K562 (cell line): ENCODE measurements around the gene CAPN2. TPM values are rescaled to one million over a fixed set of nuclear protein-coding genes. Genes with fewer than 3 reads are reported as not detected.

Source experiments
- ATAC-seq: fragments of 200-7000 bp; cut with Tn5 transposase; 3 replicates; pipeline ENCODE4 v1.9.1; 2020; ENCODE audit warnings: moderate library complexity
- BruUV-seq: library from RNA; stranded (reverse); fragments of 400-500 nt; replicated peaks from 2 replicates; lab custom pipeline; 2021; lab: Mats Ljungman, UMichigan
- CTCF ChIA-PET: fragments of 300-600 bp; formaldehyde crosslinking; extraction: SDS; loops from one replicate; lab custom pipeline; 2021; ENCODE audit warnings: low intra/inter-chr PET ratio; lab: Yijun Ruan, JAX
- POLR2A ChIA-PET: fragments of 300-600, 350-650 bp; sonication (Branson Sonifier 250); formaldehyde crosslinking; extraction: SDS; loops from one replicate; lab custom pipeline; 2021; ENCODE audit warnings: antibody characterized with exemption, inconsistent platforms; lab: Yijun Ruan, JAX
- DNase-seq, 4 experiments: peaks; one replicate each; pipeline versions ENCODE4 v3.0.0 to v3.0.0-alpha.2; 2011 to 2018; ENCODE audit warnings: low spot score in 3 of 4, mixed read lengths in 3 of 4; ENCODE audit errors: extremely low read depth in 1 of 4
- FAIRE-seq: peaks from 2 replicates; lab custom pipeline; 2011; peaks lifted over from hg19 to GRCh38; lab: Jason Lieb, UNC
- H2AFZ ChIP-seq: 2 replicates; pipeline ENCODE4 v1.6.0; 2011; ENCODE audit warnings: low read depth, low read length, control low read depth, inconsistent platforms
- H3K27ac ChIP-seq: fragments of 200-600 bp; 3 replicates; pipeline ENCODE4 v1.8.0; 2011; ENCODE audit warnings: low read depth, mild to moderate bottlenecking, control low read depth, inconsistent platforms, low read length, moderate library complexity, mixed read lengths; ENCODE audit errors: extremely low read depth
- H3K27me3 ChIP-seq, 2 experiments: fragments of 300-600 bp in 1 of 2; 2 replicates in 1 of 2; 3 replicates in 1 of 2; pipeline versions ENCODE4 v1.6.0 to v1.8.0; 2011; ENCODE audit warnings: inconsistent platforms in 2 of 2, low read length in 2 of 2, mild to moderate bottlenecking in 1 of 2, mixed read lengths in 1 of 2, moderate library complexity in 1 of 2; ENCODE audit not compliant: control insufficient read depth in 2 of 2, insufficient read depth in 2 of 2
- H3K36me3 ChIP-seq: fragments of 300-600 bp; 3 replicates; pipeline ENCODE4 v1.8.0; 2011; ENCODE audit warnings: mild to moderate bottlenecking, low read length, inconsistent platforms; ENCODE audit not compliant: control insufficient read depth, insufficient read depth
- H3K4me1 ChIP-seq, 2 experiments: fragments of 200-600 bp in 1 of 2; replicated peaks in 1 of 2; 2 replicates in 1 of 2; 3 replicates in 1 of 2; pipeline versions ENCODE4 v1.5.1 to v1.8.0; 2011; ENCODE audit warnings: inconsistent platforms in 2 of 2, low read length in 2 of 2, mild to moderate bottlenecking in 1 of 2, mixed read lengths in 1 of 2, moderate library complexity in 1 of 2; ENCODE audit not compliant: control insufficient read depth in 2 of 2, insufficient read depth in 2 of 2
- H3K4me2 ChIP-seq: 2 replicates; pipeline ENCODE4 v1.6.1; 2011; ENCODE audit warnings: low read length, control low read depth, inconsistent platforms, mixed read lengths; ENCODE audit not compliant: insufficient read depth
- H3K4me3 ChIP-seq: fragments of 200-600 bp; sonication (generic), shearing (Covaris generic); 2 replicates; pipeline ENCODE4 v1.5.1; 2016; ENCODE audit warnings: control low read depth, inconsistent platforms
- H3K79me2 ChIP-seq: fragments of 200-600 bp; 3 replicates; pipeline ENCODE4 v1.8.0; 2011; ENCODE audit warnings: low read length, inconsistent platforms; ENCODE audit not compliant: control insufficient read depth, insufficient read depth
- H3K9ac ChIP-seq, 2 experiments: 2 replicates each; pipeline versions ENCODE4 v1.6.0 to v1.6.1; 2011; ENCODE audit warnings: low read depth in 2 of 2, low read length in 2 of 2, control low read depth in 1 of 2, inconsistent platforms in 1 of 2, mild to moderate bottlenecking in 1 of 2, mixed read lengths in 1 of 2; ENCODE audit not compliant: insufficient read depth in 1 of 2
- H3K9me1 ChIP-seq: one replicate; pipeline ENCODE4 v1.6.0; 2011; ENCODE audit warnings: inconsistent platforms, mild to moderate bottlenecking, low read length, moderate library complexity; ENCODE audit not compliant: control insufficient read depth, insufficient read depth
- H3K9me3 ChIP-seq: replicated peaks from 2 replicates; pipeline ENCODE4 v1.5.1; 2011; ENCODE audit warnings: low read depth, low read length, inconsistent platforms; ENCODE audit not compliant: control insufficient read depth, insufficient read depth
- H4K20me1 ChIP-seq: replicated peaks from 2 replicates; pipeline ENCODE4 v1.6.1; 2011; ENCODE audit warnings: low read length, inconsistent platforms, mixed read lengths; ENCODE audit not compliant: control insufficient read depth, insufficient read depth
- CEBPB ChIP-seq: fragments of 450-650 bp; IDR thresholded peaks from 2 replicates; pipeline ENCODE4 v1.6.1; 2016; ENCODE audit warnings: missing genetic modification characterization, missing compliant biosample characterization
- HEY1 ChIP-seq: fragments of 250-450 bp; sonication (Bioruptor Pico); IDR thresholded peaks from 2 replicates; pipeline ENCODE4 v1.5.0; 2020; ENCODE audit warnings: mild to moderate bottlenecking, moderate library complexity, borderline replicate concordance
- JUND ChIP-seq, 2 experiments: IDR thresholded peaks; 2 replicates in 1 of 2; 3 replicates in 1 of 2; pipeline ENCODE4 v1.6.1; 2011; ENCODE audit warnings: borderline replicate concordance in 2 of 2, low read depth in 2 of 2, low read length in 2 of 2, improper control_type of control experiment in 1 of 2, missing biosample characterization in 1 of 2, missing genetic modification characterization in 1 of 2, missing genetic modification reagents in 1 of 2
- NFRKB ChIP-seq: fragments of 450-650 bp; IDR thresholded peaks from 2 replicates; pipeline ENCODE4 v1.6.1; 2016; ENCODE audit warnings: low read depth
- POLR2A ChIP-seq: fragments of 450-650 bp; conservative IDR thresholded peaks from 2 replicates; pipeline ENCODE4 v1.6.1; 2016
- PRMT5 ChIP-seq: sonication (generic); formaldehyde crosslinking; IDR thresholded peaks from 2 replicates; pipeline ENCODE4 v1.5.0; 2020; ENCODE audit warnings: missing genetic modification reagents
- RB1 ChIP-seq: fragments of 450-650 bp; IDR thresholded peaks from 2 replicates; pipeline ENCODE4 v1.6.1; 2017; ENCODE audit warnings: low read depth, mild to moderate bottlenecking
- SIN3A ChIP-seq, 2 experiments: fragments of 150-350 bp in 1 of 2; IDR thresholded peaks; 2 replicates each; pipeline ENCODE4 v1.6.1; 2011 to 2016; ENCODE audit warnings: borderline replicate concordance in 2 of 2, low read depth in 2 of 2, low read length in 2 of 2, mild to moderate bottlenecking in 2 of 2, moderate library complexity in 2 of 2; ENCODE audit not compliant: control insufficient read depth in 1 of 2
- SMAD4 ChIP-seq: fragments of 250-450 bp; sonication (Bioruptor Pico); conservative IDR thresholded peaks from 2 replicates; pipeline ENCODE4 v1.8.0; 2021; ENCODE audit warnings: inconsistent platforms, mild to moderate bottlenecking, moderate library complexity
- WGBS: fragments of 100-300 bp; shearing (Covaris generic); methylation state at CpG from one replicate; pipeline ENCODE4 v1.1.6; 2016; ENCODE audit warnings: low coverage, mixed read lengths; ENCODE audit not compliant: insufficient coverage; ENCODE audit errors: missing lambda C conversion rate; 5-methylcytosine and 5-hydroxymethylcytosine counted together
- in situ Hi-C: fragments of 300-500 bp; cut with MboI; formaldehyde crosslinking; loops from 4 replicates; pipeline ENCODE4 v1.15.0; 2018; ENCODE audit warnings: inconsistent platforms, mixed read lengths
- intact Hi-C: fragments of 100-400 bp; cut with micrococcal nuclease; formaldehyde crosslinking; loops from 2 replicates; pipeline ENCODE4 v1.14.2; 2022
- polyA plus RNA-seq, 8 experiments: library from polyadenylated mRNA; depleted of rRNA in 4 of 8; stranded (reverse) in 5 of 8; unstranded in 3 of 8; fragments of >200 nt; fragmentation: Nextera tagmentation in 2 of 8; fragmentation: Illumina TruSeq in 1 of 8; extraction: Ambion mirVana in 2 of 8; extraction: Trizol in 1 of 8; gene quantifications; 2 replicates each; pipeline versions ENCODE4 v1.2.1 to v1.2.3, GENCODE V29; 2011 to 2014; ENCODE audit warnings: inconsistent platforms in 1 of 8, missing spikeins in 1 of 8
- total RNA-seq, 7 experiments: library from RNA; depleted of rRNA in 6 of 7; stranded (reverse); fragments of >200 nt in 6 of 7; fragmentation: Illumina TruSeq in 2 of 7; extraction: Trizol in 2 of 7; gene quantifications; 2 replicates each; pipeline versions ENCODE4 v1.2.1 to v1.2.3, GENCODE V29; 2011 to 2021; ENCODE audit warnings: low replicate concordance in 1 of 7
- TF ChIP-seq, protein P1 (sequence below): sonication (generic); formaldehyde crosslinking; IDR thresholded peaks from 2 replicates; pipeline ENCODE4 v1.8.1; 2023; ENCODE audit warnings: mild to moderate bottlenecking, missing genetic modification reagents
- TF ChIP-seq, protein P2 (sequence below), 2 experiments: fragments of 450-650 bp in 1 of 2; sonication (generic) in 1 of 2; formaldehyde crosslinking in 1 of 2; IDR thresholded peaks in 1 of 2; conservative IDR thresholded peaks in 1 of 2; 2 replicates each; pipeline versions ENCODE4 v1.6.1 to v1.8.1; 2016 to 2023; ENCODE audit warnings: mild to moderate bottlenecking in 2 of 2, moderate library complexity in 2 of 2, inconsistent platforms in 1 of 2, missing genetic modification reagents in 1 of 2

CAPN2 gene
- total and polyA plus RNA-seq, 9 of the 15 experiments (the other 6 are each of a cell fraction or from before 2014, with no cell fraction given), result 24.6 to 157 (median 101) TPM

- FAIRE-seq (no peak), ATAC-seq (no peak), DNase-seq (no peak)
- TF ChIP-seq CEBPB (tag), result no peak
- no peak for TF ChIP-seq JUND (IDR thresholded peaks at IDR 0.05; ENCODE audit: borderline replicate concordance, low read depth, low read length)
- TF ChIP-seq JUND (tag; IDR thresholded peaks at IDR 0.05; ENCODE audit: borderline replicate concordance, low read depth, low read length), result no peak
- TF ChIP-seq PRMT5 (CRISPR knock-in tag), result peak; percentile 29; the same call in 1 of the 2 replicates
- H3K79me2 ChIP-seq, result peaks cover 20% of the 10 kb centered on the region
- no peak overlapping the region for H3K9ac ChIP-seq
- 70% methylated on average over 6 of the region's 6 CpGs for WGBS
- no TSS peak for BruUV-seq
- H3K9me3 ChIP-seq, result no peaks in the 10 kb centered on the region
- H3K4me3 ChIP-seq, result no peak overlapping the region
- H3K36me3 ChIP-seq, result peaks cover 67% of the 10 kb centered on the region; the same call in 2 of the 3 replicates
- no peaks in the 10 kb centered on the region for H4K20me1 ChIP-seq
- ChIA-PET POLR2A (interaction anchor here (0.6 to 2.3 kb wide), 4 partner anchors 8 to 963 kb away, joined by 3 to 6 read pairs (median 3); no protein-coding TSS in a partner anchor), CTCF (no interaction called here)
- in situ Hi-C loops (loop anchor here (25.0 kb wide), 1 partner anchor 189 kb away; no protein-coding TSS in a partner anchor), intact Hi-C loops (no loop called here)
- no peaks in the 10 kb centered on the region for H3K9me1 ChIP-seq
- H3K4me2 ChIP-seq, result no peak overlapping the region
- H2AFZ ChIP-seq, result no peak overlapping the region
- no peak overlapping the region for H3K27ac ChIP-seq
- H3K4me1 ChIP-seq, result peaks cover 15 to 22% of the 10 kb centered on the region in 2 experiments
- no peaks in the 10 kb centered on the region for H3K27me3 ChIP-seq
Measured at GRCh38 chr1:223723351-223723904, 11.1 kb downstream of the CAPN2 start.

- CTCF ChIA-PET, result no interaction called here
- Histone ChIP-seq H3K27ac (no peak overlapping the region), H3K79me2 (peaks cover 23% of the 10 kb centered on the region)
- no peak for TF ChIP-seq CEBPB (tag)
- TF ChIP-seq JUND (IDR thresholded peaks at IDR 0.05; ENCODE audit: borderline replicate concordance, low read depth, low read length), result no peak
- TF ChIP-seq JUND (tag; IDR thresholded peaks at IDR 0.05; ENCODE audit: borderline replicate concordance, low read depth, low read length), result no peak
- TF ChIP-seq, protein P1, sequence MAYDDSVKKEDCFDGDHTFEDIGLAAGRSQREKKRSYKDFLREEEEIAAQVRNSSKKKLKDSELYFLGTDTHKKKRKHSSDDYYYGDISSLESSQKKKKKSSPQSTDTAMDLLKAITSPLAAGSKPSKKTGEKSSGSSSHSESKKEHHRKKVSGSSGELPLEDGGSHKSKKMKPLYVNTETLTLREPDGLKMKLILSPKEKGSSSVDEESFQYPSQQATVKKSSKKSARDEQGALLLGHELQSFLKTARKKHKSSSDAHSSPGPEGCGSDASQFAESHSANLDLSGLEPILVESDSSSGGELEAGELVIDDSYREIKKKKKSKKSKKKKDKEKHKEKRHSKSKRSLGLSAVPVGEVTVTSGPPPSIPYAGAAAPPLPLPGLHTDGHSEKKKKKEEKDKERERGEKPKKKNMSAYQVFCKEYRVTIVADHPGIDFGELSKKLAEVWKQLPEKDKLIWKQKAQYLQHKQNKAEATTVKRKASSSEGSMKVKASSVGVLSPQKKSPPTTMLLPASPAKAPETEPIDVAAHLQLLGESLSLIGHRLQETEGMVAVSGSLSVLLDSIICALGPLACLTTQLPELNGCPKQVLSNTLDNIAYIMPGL (CRISPR knock-in tag), result no peak
- no peak for TF ChIP-seq NFRKB
- TF ChIP-seq, protein P2, sequence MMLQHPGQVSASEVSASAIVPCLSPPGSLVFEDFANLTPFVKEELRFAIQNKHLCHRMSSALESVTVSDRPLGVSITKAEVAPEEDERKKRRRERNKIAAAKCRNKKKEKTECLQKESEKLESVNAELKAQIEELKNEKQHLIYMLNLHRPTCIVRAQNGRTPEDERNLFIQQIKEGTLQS (IDR thresholded peaks at IDR 0.05), result no peak
- TF ChIP-seq, protein P2 (CRISPR knock-in tag; conservative IDR thresholded peaks at IDR 0.05), result no peak
- TF ChIP-seq SMAD4 (CRISPR knock-in tag), result no peak
- no peak for TF ChIP-seq RB1
- no peak for TF ChIP-seq HEY1 (CRISPR knock-in tag)
- TF ChIP-seq POLR2A, result no peak
- TF ChIP-seq SIN3A (IDR thresholded peaks at IDR 0.05; ENCODE audit: borderline replicate concordance in 2 of 2, control insufficient read depth in 1 of 2, low read depth in 2 of 2, low read length in 2 of 2), result no peak
Measured at GRCh38 chr1:223724376-223724775, 12.0 kb downstream of the CAPN2 start.

More at GRCh38 chr1:223724376-223724775, 12.0 kb downstream of the CAPN2 start:
- BruUV-seq, result no TSS peak
- Histone ChIP-seq H3K9me1 (no peaks in the 10 kb centered on the region), H3K4me2 (no peak overlapping the region), H2AFZ (no peak overlapping the region), H4K20me1 (no peaks in the 10 kb centered on the region), H3K9ac (no peak overlapping the region), H3K4me1 (peaks cover 15 to 22% of the 10 kb centered on the region in 2 experiments), H3K27me3 (no peaks in the 10 kb centered on the region), H3K9me3 (no peaks in the 10 kb centered on the region), H3K4me3 (no peak overlapping the region), H3K36me3 (peaks cover 66% of the 10 kb centered on the region; the same call in 2 of the 3 replicates)
- intact Hi-C loops, result no loop called here
- no peak for DNase-seq
- no peak for ATAC-seq
- POLR2A ChIA-PET, result interaction anchor here (2.3 kb wide), 1 partner anchor 9 kb away, joined by 6 read pairs; no protein-coding TSS in a partner anchor
- in situ Hi-C loops, result loop anchor here (25.0 kb wide), 1 partner anchor 188 kb away; no protein-coding TSS in a partner anchor
- no peak for FAIRE-seq
- WGBS, result 76% methylated on average over 4 of the region's 4 CpGs
